CMK (cell line): ENCODE results near the gene CEP85.

Experiments used
- DNase-seq: peaks from one replicate; pipeline ENCODE4 v3.0.0-alpha.2; 2010; ENCODE audit warnings: low read depth

The CEP85 gene

GRCh38 chr1:26233903-26234643, at the start of gene CEP85:
TSS of gene CEP85 (plus strand) at chr1:26234200. CDS start at chr1:26239784, 5,584 bp downstream.
- DNase-seq, result peak; percentile 98

- DNase-seq, result no peak
Measured at GRCh38 chr1:26184883-26185282, 49.1 kb upstream of the CEP85 start.

GRCh38 chr1:26187882-26188281, 46.1 kb upstream of the CEP85 start:
- DNase-seq, result no peak

- no peak for DNase-seq
Measured at GRCh38 chr1:26188477-26188876, 45.5 kb upstream of the CEP85 start.

- DNase-seq, result no peak
Measured at GRCh38 chr1:26189331-26189730, 44.7 kb upstream of the CEP85 start.

GRCh38 chr1:26189751-26190275, 44.2 kb upstream of the CEP85 start:
- DNase-seq, result no peak

- no peak for DNase-seq
Measured at GRCh38 chr1:26190373-26190987, 43.5 kb upstream of the CEP85 start, which contains the start of gene CATSPER4. TSS of gene CATSPER4 (plus strand) at chr1:26190602. CDS start at chr1:26190628, 26 bp downstream.

- DNase-seq, result no peak
Measured at GRCh38 chr1:26191739-26192138, 42.3 kb upstream of the CEP85 start.

GRCh38 chr1:26195805-26196204, 38.2 kb upstream of the CEP85 start:
- DNase-seq, result no peak

- no peak for DNase-seq
Measured at GRCh38 chr1:26197301-26197700, 36.7 kb upstream of the CEP85 start.

GRCh38 chr1:26197813-26198212, 36.2 kb upstream of the CEP85 start:
- no peak for DNase-seq

GRCh38 chr1:26200413-26200812, 33.6 kb upstream of the CEP85 start:
- DNase-seq, result no peak

- no peak for DNase-seq
Measured at GRCh38 chr1:26203642-26204318, 30.2 kb upstream of the CEP85 start.

- no peak for DNase-seq
Measured at GRCh38 chr1:26210147-26210870, 23.7 kb upstream of the CEP85 start.

GRCh38 chr1:26212726-26213125, 21.3 kb upstream of the CEP85 start:
- no peak for DNase-seq

- no peak for DNase-seq
Measured at GRCh38 chr1:26213335-26213905, 20.6 kb upstream of the CEP85 start.

GRCh38 chr1:26215246-26215645, 18.8 kb upstream of the CEP85 start:
- no peak for DNase-seq

- DNase-seq, result no peak
Measured at GRCh38 chr1:26218906-26219494, 15.0 kb upstream of the CEP85 start.

- no peak for DNase-seq
Measured at GRCh38 chr1:26220199-26220912, 13.6 kb upstream of the CEP85 start.

GRCh38 chr1:26221094-26221493, 12.9 kb upstream of the CEP85 start:
- no peak for DNase-seq

GRCh38 chr1:26224606-26225005, 9.4 kb upstream of the CEP85 start:
- no peak for DNase-seq
